DMS153 treated with DMSO at 0.1 percent for 48 hours (cell line): ENCODE results near the gene FER.
"Not testable (repeated sequence)": the region's sequence is repeated elsewhere in the genome, so short reads cannot be mapped to it uniquely, and the experiment has no call there.

ENCODE experiments used
- DNase-seq: peaks from one replicate; lab custom pipeline; 2025; ENCODE audit not compliant: unreplicated experiment; lab: John Stamatoyannopoulos, UW

The FER gene

GRCh38 chr5:108947164-108947563 lies 199.5 kb downstream of the FER start:
- DNase-seq: no peak

- DNase-seq: no peak
These were observed 202.6 kb downstream of the FER start for GRCh38 chr5:108950276-108950675.

GRCh38 chr5:108953940-108954339 lies 206.2 kb downstream of the FER start:
- no peak for DNase-seq

- no peak for DNase-seq
These were observed 209.6 kb downstream of the FER start for GRCh38 chr5:108957333-108957732.

- DNase-seq: no peak
These were observed 219.2 kb downstream of the FER start for GRCh38 chr5:108966910-108967309.

- no peak for DNase-seq
These were observed 226.9 kb downstream of the FER start for GRCh38 chr5:108974594-108974993.

- DNase-seq: no peak
These were observed 228.0 kb downstream of the FER start for GRCh38 chr5:108975697-108976096.

- DNase-seq: no peak
These were observed 235.9 kb downstream of the FER start for GRCh38 chr5:108983461-108984092.

GRCh38 chr5:108989761-108990392 lies 242.2 kb downstream of the FER start:
- no peak for DNase-seq

- not testable (repeated sequence) for DNase-seq
These were observed 244.8 kb downstream of the FER start for GRCh38 chr5:108992396-108993085.

GRCh38 chr5:108993440-108993839 lies 245.7 kb downstream of the FER start:
- DNase-seq: not testable (repeated sequence)

GRCh38 chr5:108997720-108998119 lies 250.0 kb downstream of the FER start:
- no peak for DNase-seq

- DNase-seq: no peak
These were observed 250.5 kb downstream of the FER start for GRCh38 chr5:108998216-108998615.

- DNase-seq: no peak
These were observed 256.2 kb downstream of the FER start for GRCh38 chr5:109003928-109004327.

GRCh38 chr5:109005297-109006009 lies 257.8 kb downstream of the FER start:
- DNase-seq: no peak

GRCh38 chr5:109006129-109006528 lies 258.4 kb downstream of the FER start:
- no peak for DNase-seq

GRCh38 chr5:109016300-109016699 lies 268.6 kb downstream of the FER start:
- no peak for DNase-seq

- no peak for DNase-seq
These were observed 274.4 kb downstream of the FER start for GRCh38 chr5:109022056-109022455.

- not testable (repeated sequence) for DNase-seq
These were observed 278.0 kb downstream of the FER start for GRCh38 chr5:109025729-109026128.

GRCh38 chr5:109027983-109028607 lies 280.4 kb downstream of the FER start:
- no peak for DNase-seq

GRCh38 chr5:109028608-109029299 lies 281.1 kb downstream of the FER start:
- no peak for DNase-seq
